Testis (tissue), 2 donors: ENCODE results near the gene KCNIP1.

Source experiments
- POLR2A ChIP-seq: fragments of 450-650 bp; IDR thresholded peaks from one replicate; pipeline ENCODE4 v1.6.1; 2017; ENCODE audit warnings: antibody characterized with exemption, mild to moderate bottlenecking, moderate library complexity
- TF ChIP-seq, protein P1 (sequence below), 3 experiments: fragments of 450-650 bp in 2 of 3; fragments of 200-600 bp in 1 of 3; sonication (generic) in 1 of 3; IDR thresholded peaks; one replicate each; pipeline ENCODE4 v1.5.1; 2016 to 2019; ENCODE audit warnings: antibody characterized with exemption in 3 of 3, mild to moderate bottlenecking in 2 of 3, moderate library complexity in 1 of 3

DNA sequence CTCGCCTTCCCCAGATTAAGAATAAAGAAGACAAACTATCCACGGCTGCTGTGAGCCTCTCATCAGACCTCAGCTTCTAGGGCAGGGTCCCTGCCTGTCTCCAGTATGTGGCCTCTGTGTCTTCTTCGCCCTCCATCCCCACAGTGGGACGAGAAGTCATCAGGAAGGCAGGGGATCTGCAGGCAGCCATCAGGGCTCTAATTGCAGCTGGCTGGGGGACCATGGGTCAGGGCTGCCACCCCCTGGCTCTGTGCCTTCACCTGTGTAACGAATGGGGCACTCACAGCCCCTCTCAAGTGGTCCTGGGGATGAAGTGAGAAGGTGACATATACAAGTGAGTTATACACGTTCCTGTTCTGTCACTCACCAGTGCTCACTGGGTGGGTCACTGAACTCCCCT lies 139.8 kb downstream of the KCNIP1 start:
- TF ChIP-seq, protein P1, sequence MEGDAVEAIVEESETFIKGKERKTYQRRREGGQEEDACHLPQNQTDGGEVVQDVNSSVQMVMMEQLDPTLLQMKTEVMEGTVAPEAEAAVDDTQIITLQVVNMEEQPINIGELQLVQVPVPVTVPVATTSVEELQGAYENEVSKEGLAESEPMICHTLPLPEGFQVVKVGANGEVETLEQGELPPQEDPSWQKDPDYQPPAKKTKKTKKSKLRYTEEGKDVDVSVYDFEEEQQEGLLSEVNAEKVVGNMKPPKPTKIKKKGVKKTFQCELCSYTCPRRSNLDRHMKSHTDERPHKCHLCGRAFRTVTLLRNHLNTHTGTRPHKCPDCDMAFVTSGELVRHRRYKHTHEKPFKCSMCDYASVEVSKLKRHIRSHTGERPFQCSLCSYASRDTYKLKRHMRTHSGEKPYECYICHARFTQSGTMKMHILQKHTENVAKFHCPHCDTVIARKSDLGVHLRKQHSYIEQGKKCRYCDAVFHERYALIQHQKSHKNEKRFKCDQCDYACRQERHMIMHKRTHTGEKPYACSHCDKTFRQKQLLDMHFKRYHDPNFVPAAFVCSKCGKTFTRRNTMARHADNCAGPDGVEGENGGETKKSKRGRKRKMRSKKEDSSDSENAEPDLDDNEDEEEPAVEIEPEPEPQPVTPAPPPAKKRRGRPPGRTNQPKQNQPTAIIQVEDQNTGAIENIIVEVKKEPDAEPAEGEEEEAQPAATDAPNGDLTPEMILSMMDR (IDR thresholded peaks at IDR 0.05) = no peak
- TF ChIP-seq POLR2A = no peak
